Brain pericyte (primary cell): ENCODE data around the gene SLC38A3.

ENCODE experiments used
- DNase-seq: peaks from one replicate; pipeline ENCODE4 v3.0.0-alpha.2; 2012; ENCODE audit warnings: low read depth, low spot score

SLC38A3 gene

GRCh38 chr3:50204804-50205412 is at the start of gene SLC38A3:
TSS of gene SLC38A3 (plus strand) at chr3:50205271. CDS start at chr3:50214200, 8,929 bp downstream.
- DNase-seq: no peak

- no peak for DNase-seq
These were observed 49.6 kb upstream of the SLC38A3 start for GRCh38 chr3:50155491-50155878.

DNA sequence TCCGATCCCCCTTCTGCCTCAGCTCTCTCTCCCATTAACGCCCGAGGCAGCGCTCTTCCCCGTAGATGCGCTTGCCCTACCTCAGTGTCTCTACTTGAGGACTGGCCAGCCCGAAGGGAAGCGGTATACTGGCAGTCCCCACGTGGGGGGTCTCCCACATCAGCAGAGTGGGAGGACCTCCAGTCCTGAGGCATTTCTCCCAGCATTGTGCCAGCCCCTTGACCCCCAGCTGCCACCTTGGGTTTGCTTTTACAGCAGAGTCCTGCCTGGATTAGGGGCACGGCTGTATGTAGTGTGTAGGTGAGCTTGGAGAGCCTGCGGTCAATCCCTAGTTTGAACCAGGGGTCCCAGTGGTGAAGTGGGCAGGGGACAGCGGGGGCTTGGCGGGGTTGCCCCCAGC is 49.2 kb upstream of the SLC38A3 start:
- no peak for DNase-seq

DNA sequence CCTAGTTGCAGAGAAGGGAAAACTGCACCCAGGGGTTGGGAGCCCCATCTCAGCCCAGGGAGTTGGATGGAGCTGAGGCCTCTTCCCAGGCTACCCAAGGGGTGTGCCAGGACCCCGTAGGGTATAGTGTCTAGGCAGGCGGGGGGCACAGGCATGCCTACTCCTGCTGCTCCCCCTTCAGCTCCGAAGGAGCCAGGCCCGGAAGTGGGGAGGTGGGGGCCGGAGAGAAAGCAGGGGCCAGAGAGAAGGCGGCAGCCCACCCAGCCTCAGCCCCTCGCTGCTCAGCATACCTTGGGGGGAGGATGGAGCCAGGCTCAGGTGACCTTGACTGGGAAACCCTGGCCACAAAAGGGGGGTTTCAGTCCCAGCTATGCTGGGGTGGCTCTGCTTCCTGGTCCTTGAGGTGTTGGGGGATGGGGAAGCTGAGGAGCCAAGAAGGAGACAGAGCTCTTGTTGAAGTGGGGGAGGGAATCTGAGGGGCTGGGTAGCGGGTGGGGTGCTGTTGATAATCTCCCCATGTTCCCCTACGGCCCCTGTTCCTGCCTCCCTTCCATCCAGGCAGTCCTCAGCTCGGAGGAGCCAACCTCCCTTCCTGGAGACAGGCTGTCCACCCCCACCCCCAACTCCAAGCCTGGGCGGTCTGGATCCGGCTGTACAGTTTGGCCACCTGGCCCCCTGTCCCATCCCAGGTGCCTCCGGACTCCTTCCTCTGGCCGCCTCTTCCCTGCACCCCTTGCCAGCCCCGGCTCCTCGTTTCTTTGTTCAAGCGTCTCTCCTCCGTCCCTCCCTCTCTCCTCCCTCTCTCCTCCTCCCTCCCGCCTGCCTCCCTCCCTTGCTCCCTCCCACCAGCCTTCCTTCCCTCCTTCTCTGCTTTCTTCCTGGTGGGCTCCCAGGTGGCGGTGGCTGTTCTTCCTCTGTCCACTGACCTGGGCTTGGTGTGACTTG is 48.2 kb upstream of the SLC38A3 start:
- no peak for DNase-seq

- DNase-seq: no peak
These were observed 47.1 kb upstream of the SLC38A3 start for GRCh38 chr3:50157827-50158529.

GRCh38 chr3:50158530-50159146 is 46.4 kb upstream of the SLC38A3 start:
- no peak for DNase-seq

- DNase-seq: no peak
These were observed 44.5 kb upstream of the SLC38A3 start for GRCh38 chr3:50160561-50160983.

DNA sequence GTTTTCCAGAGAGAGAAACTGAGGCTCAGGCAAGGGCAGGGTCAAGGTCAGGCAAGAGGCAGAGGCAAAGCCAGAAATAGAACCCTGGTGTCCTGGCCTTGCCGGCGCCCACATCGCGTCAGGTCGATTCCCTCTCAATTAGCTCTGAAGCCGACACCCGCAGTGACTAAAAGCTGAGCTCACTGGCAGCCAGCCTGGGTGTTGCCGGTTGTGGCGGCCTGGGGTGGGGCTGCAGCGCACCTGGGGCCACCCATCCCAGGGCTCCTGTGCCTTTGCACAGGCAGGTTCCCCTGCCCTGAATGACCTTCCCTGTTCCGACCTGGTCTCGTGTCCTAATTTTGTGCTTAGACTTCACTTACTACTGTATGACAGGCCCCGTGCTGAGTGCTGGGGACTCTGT is 43.8 kb upstream of the SLC38A3 start:
- no peak for DNase-seq

DNA sequence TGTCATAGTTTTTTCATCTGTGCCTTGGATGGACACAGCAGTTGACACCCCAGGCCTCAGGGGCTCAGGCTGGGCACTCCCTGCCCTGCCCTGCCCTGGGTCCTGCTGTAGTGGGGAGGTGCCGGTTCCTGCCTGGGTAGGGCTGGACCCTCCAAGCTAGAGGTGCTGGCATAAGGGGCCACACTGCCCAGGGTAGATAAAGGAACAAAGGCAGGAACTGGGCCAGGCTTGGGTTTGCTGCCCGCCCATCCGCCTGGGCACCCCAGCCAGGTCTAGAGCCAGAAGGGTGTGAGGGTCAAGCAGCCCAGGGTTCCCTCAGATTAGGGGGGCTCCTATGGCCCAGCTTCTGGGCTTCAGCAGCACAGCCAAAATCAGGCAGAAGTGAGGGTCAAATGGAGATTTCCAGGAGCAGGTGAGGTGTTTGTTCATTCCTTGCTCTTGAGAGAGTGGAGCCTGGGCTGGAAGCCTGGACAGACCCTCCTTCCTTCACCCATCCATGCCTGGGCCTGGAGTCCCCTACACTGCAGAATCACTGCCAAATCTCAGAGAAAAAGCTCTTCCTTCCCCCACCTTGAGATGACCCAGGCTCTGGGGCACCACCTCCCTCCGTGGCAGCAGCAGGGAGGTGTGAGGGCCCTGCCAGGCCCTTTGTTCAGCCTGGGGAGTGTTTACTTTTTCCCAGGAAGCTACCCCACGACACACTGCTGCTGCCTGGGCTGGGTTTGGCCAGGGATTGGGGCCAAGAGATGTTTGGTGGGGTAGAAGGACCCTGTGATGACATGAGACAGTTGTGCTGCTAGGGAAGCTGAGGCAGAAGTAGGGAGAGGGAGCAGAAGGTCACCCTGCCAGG is 42.8 kb upstream of the SLC38A3 start:
- no peak for DNase-seq

GRCh38 chr3:50163572-50164455 is 41.3 kb upstream of the SLC38A3 start:
- DNase-seq: no peak

- no peak for DNase-seq
These were observed 40.6 kb upstream of the SLC38A3 start for GRCh38 chr3:50164481-50164880.

DNA sequence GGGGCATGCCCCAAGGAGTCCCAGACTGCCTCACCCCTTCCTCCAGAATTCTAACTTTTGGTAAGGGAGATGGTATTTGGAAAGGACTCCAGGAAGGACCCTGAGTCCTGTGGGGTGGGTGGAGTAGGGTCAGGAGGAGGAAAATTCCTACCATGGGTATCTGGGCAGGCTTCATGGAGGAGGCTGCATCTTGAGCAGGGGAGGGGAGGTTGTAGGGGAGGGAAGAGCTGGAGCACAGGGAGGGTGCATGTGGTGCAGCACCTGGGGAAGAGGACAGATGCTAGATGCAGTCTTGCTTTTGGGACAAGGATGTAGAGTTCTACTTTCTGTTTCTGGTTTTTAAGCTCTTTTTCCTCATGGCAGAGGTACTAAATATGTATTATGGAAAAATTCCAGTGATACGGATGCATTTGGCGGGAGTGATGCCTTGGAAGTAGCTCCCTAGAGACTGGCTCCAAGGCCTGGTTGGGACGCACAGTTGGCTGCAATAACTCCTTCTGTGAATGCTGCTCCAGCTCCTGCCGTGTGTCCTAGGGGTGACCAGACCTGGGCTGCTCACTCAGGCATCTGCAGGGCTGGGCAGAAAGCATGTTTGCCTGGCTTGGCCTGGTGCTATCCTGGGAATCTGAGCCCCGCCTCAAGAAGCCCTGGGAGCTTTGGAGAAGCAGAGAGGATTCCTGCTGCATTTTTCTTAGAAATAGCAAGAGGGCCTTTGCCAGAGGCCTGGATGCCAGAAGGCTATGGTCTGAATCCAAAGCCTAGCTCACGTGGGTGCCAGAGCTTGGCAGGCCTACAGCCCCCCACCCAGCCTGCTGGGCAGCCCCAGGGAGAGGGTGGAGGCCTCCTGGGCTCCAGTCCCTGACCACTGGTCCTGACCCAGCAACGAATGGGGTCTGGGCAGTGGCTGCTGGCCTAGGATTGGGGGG is 39.8 kb upstream of the SLC38A3 start:
- DNase-seq: no peak

DNA sequence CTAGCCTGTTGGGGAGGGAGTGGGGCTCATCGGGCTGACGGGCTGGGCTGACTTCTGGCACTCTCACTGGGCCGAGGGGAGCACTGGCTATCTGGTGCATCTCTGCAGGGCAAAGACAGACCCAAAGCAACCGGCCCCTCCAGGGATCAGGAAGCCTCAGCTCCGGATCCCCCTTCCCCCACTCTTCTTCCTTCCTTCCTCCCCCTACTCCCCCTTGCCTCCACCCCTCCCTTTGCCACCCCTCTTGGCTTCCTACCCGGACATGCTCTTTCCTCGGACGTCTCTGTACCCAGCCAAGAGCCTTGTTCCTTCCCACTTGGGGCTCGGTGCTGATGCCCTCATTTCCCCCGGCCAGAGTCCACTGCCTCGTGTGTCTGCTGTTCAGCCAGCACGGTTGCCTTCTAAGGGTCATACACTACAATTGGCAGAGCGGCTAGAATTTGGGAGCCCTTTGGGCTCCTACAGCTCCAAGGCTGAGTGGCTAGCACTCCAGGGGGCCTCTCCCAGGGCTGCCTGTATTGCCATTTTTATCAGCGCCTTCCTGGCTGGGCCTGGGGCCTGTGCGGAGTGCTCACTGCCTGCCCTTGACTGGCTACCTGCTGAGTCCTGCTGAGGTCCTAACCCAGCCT is 39.0 kb upstream of the SLC38A3 start:
- DNase-seq: no peak

GRCh38 chr3:50166620-50167019 is 38.5 kb upstream of the SLC38A3 start:
- DNase-seq: no peak

- DNase-seq: no peak
These were observed 37.8 kb upstream of the SLC38A3 start for GRCh38 chr3:50167069-50167840.

- DNase-seq: no peak
These were observed 37.2 kb upstream of the SLC38A3 start for GRCh38 chr3:50167841-50168209.

- DNase-seq: no peak
These were observed 36.7 kb upstream of the SLC38A3 start for GRCh38 chr3:50168388-50168787.

DNA sequence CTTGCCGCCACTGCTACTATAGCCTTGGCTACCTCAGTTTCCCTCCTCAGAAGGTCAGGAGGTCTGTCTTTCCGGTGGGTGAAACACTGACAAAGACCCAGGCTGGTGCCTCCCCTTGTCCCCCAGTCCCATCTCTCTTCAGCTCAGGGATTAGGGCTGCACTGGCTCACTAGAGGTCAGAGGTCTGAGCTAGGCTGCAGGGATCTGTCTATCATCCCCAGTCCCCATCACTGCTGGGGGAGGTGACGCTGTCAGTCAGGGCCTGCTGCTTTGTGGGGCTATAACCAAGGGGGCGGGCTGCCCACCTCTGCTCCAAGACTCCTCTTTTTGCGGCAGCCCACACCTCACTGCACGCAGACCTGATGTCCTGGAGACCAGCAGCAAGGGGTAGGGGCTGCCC is 36.3 kb upstream of the SLC38A3 start:
- no peak for DNase-seq
